Activated CD4-positive, alpha-beta T cell treated with anti-CD3 and anti-CD28 coated beads, Interleukin-2, amount 50 U/mL, for 1 hour (primary cell): ENCODE measurements around the gene PICK1.
"Not testable (repeated sequence)": the region's sequence is repeated elsewhere in the genome, so short reads cannot be mapped to it uniquely, and the experiment has no call there.

Experiments
- DNase-seq: peaks from one replicate; pipeline ENCODE4 v3.0.0-alpha.2; 2020

Gene PICK1

GRCh38 chr22:38077096-38077495, 19.9 kb downstream of the PICK1 start:
- DNase-seq = no peak

- no peak for DNase-seq
Measured at GRCh38 chr22:38077595-38077994, 20.4 kb downstream of the PICK1 start.

GRCh38 chr22:38078046-38078840, 21.0 kb downstream of the PICK1 start:
- no peak for DNase-seq

GRCh38 chr22:38079208-38079607, 22.0 kb downstream of the PICK1 start:
- DNase-seq = not testable (repeated sequence)

GRCh38 chr22:38079804-38080203, 22.6 kb downstream of the PICK1 start:
- DNase-seq = no peak

GRCh38 chr22:38080474-38080849, 23.3 kb downstream of the PICK1 start:
- no peak for DNase-seq

- DNase-seq = no peak
Measured at GRCh38 chr22:38080850-38081635, 23.8 kb downstream of the PICK1 start.

GRCh38 chr22:38081636-38081940, 24.4 kb downstream of the PICK1 start:
- DNase-seq = no peak

GRCh38 chr22:38081941-38082828, 25.0 kb downstream of the PICK1 start:
- no peak for DNase-seq

- DNase-seq = no peak
Measured at GRCh38 chr22:38082986-38083710, 25.9 kb downstream of the PICK1 start.

GRCh38 chr22:38083931-38084631, 26.9 kb downstream of the PICK1 start, which contains the start of gene SLC16A8:
Gene SLC16A8, minus strand, starts transcription at chr22:38084184. Its CDS starts 1,311 bp downstream, at chr22:38082873.
- DNase-seq = no peak

GRCh38 chr22:38085056-38085455, 27.9 kb downstream of the PICK1 start:
- DNase-seq = no peak

GRCh38 chr22:38085501-38085900, 28.3 kb downstream of the PICK1 start:
- DNase-seq = no peak

GRCh38 chr22:38086001-38086845, 29.0 kb downstream of the PICK1 start:
- no peak for DNase-seq

- no peak for DNase-seq
Measured at GRCh38 chr22:38086942-38087341, 29.7 kb downstream of the PICK1 start.

GRCh38 chr22:38087855-38088254, 30.7 kb downstream of the PICK1 start:
- DNase-seq = no peak

GRCh38 chr22:38088629-38089473, 31.6 kb downstream of the PICK1 start:
- no peak for DNase-seq

- no peak for DNase-seq
Measured at GRCh38 chr22:38089474-38089851, 32.3 kb downstream of the PICK1 start.

- no peak for DNase-seq
Measured at GRCh38 chr22:38097058-38097457, 39.9 kb downstream of the PICK1 start.
